CMK (cell line): ENCODE data around the gene RHBDD3.
A peak's percentile ranks its signal among the peaks of the same experiment; 100 is the strongest.

Experiments used
- DNase-seq: peaks from one replicate; pipeline ENCODE4 v3.0.0-alpha.2; 2010; ENCODE audit warnings: low read depth

The RHBDD3 gene

GRCh38 chr22:29306175-29306834, 38.5 kb upstream of the RHBDD3 start, which contains the start of gene GAS2L1:
Gene GAS2L1, plus strand, starts transcription at chr22:29306650. Its CDS starts 1,456 bp downstream, at chr22:29308106.
- DNase-seq: peak; percentile 61

- no peak for DNase-seq
These were observed 38.0 kb upstream of the RHBDD3 start for GRCh38 chr22:29305836-29306174.

- DNase-seq: no peak
These were observed 35.1 kb upstream of the RHBDD3 start for GRCh38 chr22:29302681-29303465.

- DNase-seq: no peak
These were observed 34.6 kb upstream of the RHBDD3 start for GRCh38 chr22:29302402-29302680.

GRCh38 chr22:29301716-29302401, 34.1 kb upstream of the RHBDD3 start:
- DNase-seq: no peak

GRCh38 chr22:29300807-29301601, 33.2 kb upstream of the RHBDD3 start:
- DNase-seq: no peak

- no peak for DNase-seq
These were observed 32.7 kb upstream of the RHBDD3 start for GRCh38 chr22:29300467-29300806.

- DNase-seq: no peak
These were observed 31.5 kb upstream of the RHBDD3 start for GRCh38 chr22:29299136-29299900.

- DNase-seq: no peak
These were observed 30.9 kb upstream of the RHBDD3 start for GRCh38 chr22:29298641-29299040.

GRCh38 chr22:29292379-29292778, 24.6 kb upstream of the RHBDD3 start:
- DNase-seq: no peak

- no peak for DNase-seq
These were observed 23.4 kb upstream of the RHBDD3 start for GRCh38 chr22:29291215-29291614.

- no peak for DNase-seq
These were observed 22.3 kb upstream of the RHBDD3 start for GRCh38 chr22:29290061-29290460.

GRCh38 chr22:29288837-29289236, 21.1 kb upstream of the RHBDD3 start:
- no peak for DNase-seq

- DNase-seq: no peak
These were observed 16.4 kb upstream of the RHBDD3 start for GRCh38 chr22:29284196-29284595.

- DNase-seq: no peak
These were observed 10.1 kb upstream of the RHBDD3 start for GRCh38 chr22:29277927-29278326.

GRCh38 chr22:29275819-29276565, 8.2 kb upstream of the RHBDD3 start:
- DNase-seq: no peak

GRCh38 chr22:29275167-29275566, 7.4 kb upstream of the RHBDD3 start:
- no peak for DNase-seq

GRCh38 chr22:29272624-29273023, 4.8 kb upstream of the RHBDD3 start:
- DNase-seq: no peak

- DNase-seq: no peak
These were observed 2.9 kb upstream of the RHBDD3 start for GRCh38 chr22:29270475-29271271.
